Left ventricle myocardium inferior (tissue), 1 donor: Measurements from ENCODE around the gene LTV1. TPM values are rescaled to one million over a fixed set of nuclear protein-coding genes. Genes with fewer than 3 reads are reported as not detected.
"Not testable (repeated sequence)": the region's sequence is repeated elsewhere in the genome, so short reads cannot be mapped to it uniquely, and the experiment has no call there.

Experiments used
- DNase-seq: peaks from one replicate; pipeline ENCODE4 v3.0.0-alpha.2; 2020
- H3K27ac ChIP-seq: fragments of 200-600 bp; replicated peaks from 2 replicates; pipeline ENCODE4 v1.8.0; 2021
- H3K27me3 ChIP-seq: fragments of 200-600 bp; 2 replicates; pipeline ENCODE4 v1.8.0; 2021; ENCODE audit warnings: low read depth
- H3K36me3 ChIP-seq: fragments of 200-600 bp; 2 replicates; pipeline ENCODE4 v1.8.0; 2021
- H3K4me1 ChIP-seq: fragments of 200-600 bp; 2 replicates; pipeline ENCODE4 v1.8.0; 2021
- H3K4me3 ChIP-seq: fragments of 200-600 bp; 2 replicates; pipeline ENCODE4 v1.8.0; 2021; ENCODE audit warnings: mild to moderate bottlenecking, moderate library complexity
- H3K9me3 ChIP-seq: fragments of 200-600 bp; replicated peaks from 2 replicates; pipeline ENCODE4 v1.8.0; 2021
- CTCF ChIP-seq: fragments of 200-600 bp; IDR thresholded peaks from 2 replicates; pipeline ENCODE4 v1.8.0; 2021; ENCODE audit warnings: antibody characterized with exemption, mild to moderate bottlenecking, borderline replicate concordance
- intact Hi-C: fragments of 100-400 bp; cut with micrococcal nuclease; formaldehyde crosslinking; loops from one replicate; pipeline ENCODE4 v1.11.0; 2022
- total RNA-seq: library from RNA; stranded (reverse); fragmentation: NEBNext Ultra II Directional; extraction: Animal tissue kit (Norgen Biotek cat#: 25700); gene quantifications from one replicate; pipeline ENCODE4 v1.2.1, GENCODE V29; 2021
- donor health status: DM: no; HTN: yes; CAD: no; lungs with severe emphysema.

Gene LTV1
- total RNA-seq, 1 donor from 2014 or later, result 12.9 TPM

- H3K36me3 ChIP-seq, result peaks cover 77% of the 10 kb centered on the region
- no peaks in the 10 kb centered on the region for H3K4me1 ChIP-seq
- intact Hi-C loops, result no loop called here
- DNase-seq, result no peak
- H3K9me3 ChIP-seq, result peaks cover 8% of the 10 kb centered on the region
- no peak overlapping the region for H3K4me3 ChIP-seq
- no peak overlapping the region for H3K27ac ChIP-seq
- no peak for TF ChIP-seq CTCF
- no peaks in the 10 kb centered on the region for H3K27me3 ChIP-seq
Observed at GRCh38 chr6:143863771-143864170, 20.6 kb downstream of the LTV1 start.

DNA sequence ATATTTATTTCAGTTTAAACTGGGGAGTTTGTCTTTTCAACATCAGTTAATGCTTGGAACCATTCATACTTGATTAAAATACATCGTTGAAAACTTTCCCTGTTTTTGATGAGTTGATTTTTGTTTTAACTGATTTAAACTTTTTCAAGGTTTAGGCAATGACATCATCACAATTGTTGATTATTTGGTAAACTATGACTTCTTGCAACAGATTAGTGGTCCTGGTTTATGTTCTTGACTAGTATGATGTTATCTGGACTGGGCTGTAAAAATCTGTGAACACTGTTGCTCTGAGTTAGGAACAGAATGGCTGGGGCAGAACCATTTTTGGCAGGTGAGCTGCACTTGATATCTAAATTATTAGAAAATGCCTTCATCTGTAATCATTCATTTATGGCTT lies 21.1 kb downstream of the LTV1 start, which contains the start of gene ZC2HC1B:
Gene ZC2HC1B (plus strand): TSS at position 241 of the 400 bp plus-strand sequence. CDS start 66 bp downstream, at position 307.
- H3K4me3 ChIP-seq, result no peak within 1 kb of the TSS
- TF ChIP-seq CTCF, result no peak
- peaks cover 72% of the 10 kb centered on the region for H3K36me3 ChIP-seq
- intact Hi-C loops, result no loop called here
- no peaks in the 10 kb centered on the region for H3K4me1 ChIP-seq
- H3K9me3 ChIP-seq, result peaks cover 8% of the 10 kb centered on the region
- no peak for DNase-seq
- H3K27ac ChIP-seq, result no peak within 1 kb of the TSS
- no peaks in the 10 kb centered on the region for H3K27me3 ChIP-seq

- DNase-seq, result no peak
- Histone ChIP-seq H3K4me3 (no peak overlapping the region), H3K27ac (no peak overlapping the region), H3K9me3 (peaks cover 8% of the 10 kb centered on the region), H3K4me1 (no peaks in the 10 kb centered on the region), H3K27me3 (no peaks in the 10 kb centered on the region), H3K36me3 (peaks cover 42% of the 10 kb centered on the region)
- TF ChIP-seq CTCF, result no peak
- intact Hi-C loops, result no loop called here
Observed at GRCh38 chr6:143867236-143867635, 24.1 kb downstream of the LTV1 start.

DNA sequence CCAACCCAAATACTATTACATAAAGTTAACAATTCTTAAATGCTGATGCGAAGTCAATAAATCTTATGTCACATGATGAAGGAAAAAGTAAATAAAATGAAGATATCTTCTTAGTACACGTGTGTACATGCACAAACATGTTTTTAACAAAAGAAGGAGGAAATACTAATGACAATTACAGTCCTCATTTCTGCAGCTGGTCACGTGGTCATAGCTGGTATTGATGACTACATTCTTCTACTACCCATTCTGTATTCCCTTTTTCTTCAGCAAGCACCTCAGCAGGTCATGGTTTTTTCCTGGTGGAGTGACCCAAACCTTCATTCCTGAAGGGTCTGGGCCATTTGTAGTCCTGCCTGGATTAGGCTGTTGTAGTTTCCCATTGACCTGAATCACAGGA lies 25.7 kb downstream of the LTV1 start:
- H3K4me3 ChIP-seq, intact Hi-C loops, H3K4me1 ChIP-seq, H3K27ac ChIP-seq, DNase-seq, H3K9me3 ChIP-seq, H3K27me3 ChIP-seq: not testable (repeated sequence)
- H3K36me3 ChIP-seq, result peaks cover 27% of the 10 kb centered on the region

DNA sequence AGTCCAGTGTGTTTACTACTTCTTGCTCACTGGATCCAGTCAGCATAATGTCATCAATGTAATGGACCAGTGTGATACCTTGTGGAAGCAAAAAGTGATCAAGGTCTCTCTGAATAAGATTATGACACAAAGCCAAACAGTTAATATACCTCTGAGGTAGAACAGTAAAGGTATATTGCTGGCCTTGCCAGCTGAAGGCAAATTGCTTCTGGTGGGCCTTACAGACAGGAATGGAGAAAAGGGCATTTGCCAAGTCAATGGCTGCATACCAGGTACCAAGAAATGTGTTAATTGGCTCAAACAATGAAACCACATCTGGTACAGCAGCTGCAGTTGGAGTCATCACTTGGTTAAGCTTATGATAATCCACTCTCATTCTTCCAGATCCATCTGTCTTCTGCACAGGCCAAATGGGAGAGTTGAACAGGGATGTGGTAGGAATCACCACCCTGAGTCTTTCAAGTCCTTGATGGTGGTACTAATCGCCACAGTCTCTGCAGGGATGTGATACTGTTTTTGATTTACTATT lies 28.1 kb downstream of the LTV1 start:
- intact Hi-C loops, H3K4me3 ChIP-seq, H3K27me3 ChIP-seq, H3K27ac ChIP-seq, H3K36me3 ChIP-seq, DNase-seq, H3K4me1 ChIP-seq: not testable (repeated sequence)
- H3K9me3 ChIP-seq, result peaks cover 27% of the 10 kb centered on the region

- Histone ChIP-seq H3K4me1 (no peaks in the 10 kb centered on the region), H3K27me3 (no peaks in the 10 kb centered on the region), H3K27ac (no peak overlapping the region), H3K4me3 (no peak overlapping the region), H3K36me3 (no peaks in the 10 kb centered on the region), H3K9me3 (peaks cover 27% of the 10 kb centered on the region)
- TF ChIP-seq CTCF, result no peak
- intact Hi-C loops, result no loop called here
- DNase-seq, result no peak
Observed at GRCh38 chr6:143872201-143872600, 29.1 kb downstream of the LTV1 start.

- H3K4me1 ChIP-seq, H3K4me3 ChIP-seq, DNase-seq, H3K36me3 ChIP-seq, intact Hi-C loops, H3K27me3 ChIP-seq, H3K27ac ChIP-seq: not testable (repeated sequence)
- H3K9me3 ChIP-seq, result peaks cover 28% of the 10 kb centered on the region
Observed at GRCh38 chr6:143873600-143873999, 30.5 kb downstream of the LTV1 start.

- H3K36me3 ChIP-seq, DNase-seq, H3K4me3 ChIP-seq, H3K4me1 ChIP-seq, H3K27me3 ChIP-seq, intact Hi-C loops, H3K27ac ChIP-seq: not testable (repeated sequence)
- peaks cover 36% of the 10 kb centered on the region for H3K9me3 ChIP-seq
Observed at GRCh38 chr6:143874503-143874902, 31.4 kb downstream of the LTV1 start.
